Stimulated activated naive CD8-positive, alpha-beta T cell treated with anti-CD3 and anti-CD28 coated beads, Interleukin-15, Interleukin-2, amounts not matched to agents 100 ng/mL and 50 ng/mL, for 24 hours (primary cell): ENCODE measurements around the gene ARF6.
A peak's percentile ranks its signal among the peaks of the same experiment; 100 is the strongest.

ENCODE experiments used
- H3K27ac Mint-ChIP-seq: one replicate; pipeline ENCODE4 v1.8.0; 2021; ENCODE audit warnings: mild to moderate bottlenecking, mixed read lengths
- H3K27me3 Mint-ChIP-seq: one replicate; pipeline ENCODE4 v1.8.0; 2021; ENCODE audit warnings: mixed read lengths
- H3K36me3 Mint-ChIP-seq: one replicate; pipeline ENCODE4 v1.8.0; 2021; ENCODE audit warnings: low read depth, mixed read lengths
- H3K4me1 Mint-ChIP-seq: one replicate; pipeline ENCODE4 v1.8.0; 2021; ENCODE audit warnings: low read depth, mixed read lengths
- H3K4me3 Mint-ChIP-seq: one replicate; pipeline ENCODE4 v1.8.0; 2021; ENCODE audit warnings: mild to moderate bottlenecking, mixed read lengths
- H3K9me3 Mint-ChIP-seq: one replicate; pipeline ENCODE4 v1.8.0; 2021; ENCODE audit warnings: mixed read lengths

ARF6 gene

DNA sequence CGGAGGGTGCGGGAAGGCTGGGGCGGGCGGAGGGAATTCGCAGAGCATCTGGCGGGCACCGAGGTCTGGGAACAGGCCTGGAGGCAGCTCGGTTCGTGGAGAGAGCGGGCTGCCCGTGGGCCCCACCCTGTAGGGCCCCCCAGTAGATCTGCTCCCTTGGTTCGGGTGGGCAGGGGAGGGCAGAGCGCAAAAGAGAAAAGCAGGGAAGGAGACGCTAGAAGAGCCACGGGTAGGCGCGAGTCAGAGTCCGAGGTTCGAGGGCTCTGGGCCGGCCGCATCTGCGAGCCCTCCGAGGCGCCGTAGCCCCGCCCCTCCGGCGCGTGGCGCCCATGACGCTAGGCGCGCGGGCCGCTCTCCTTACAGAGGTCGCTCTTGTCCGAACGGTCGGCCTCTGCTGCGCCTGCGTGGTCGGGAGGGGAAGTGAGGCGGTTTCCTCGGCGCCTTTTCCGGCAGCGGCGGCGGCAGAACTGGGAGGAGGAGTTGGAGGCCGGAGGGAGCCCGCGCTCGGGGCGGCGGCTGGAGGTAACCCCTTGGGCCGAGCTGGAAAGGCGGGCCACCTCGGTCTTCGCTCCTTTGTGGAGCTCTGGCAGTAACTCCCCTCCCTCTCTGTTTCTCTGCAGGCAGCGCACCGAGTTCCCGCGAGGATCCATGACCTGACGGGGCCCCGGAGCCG, at the start of gene ARF6:
TSS of gene ARF6 (plus strand) at position 447 of the 673 bp plus-strand sequence. CDS start 655 bp downstream, outside the sequence.
- Mint-ChIP-seq H3K27me3 (no peaks in the 10 kb centered on the region), H3K4me3 (peak within 1 kb of the TSS; percentile 93), H3K36me3 (peaks cover 52% of the 10 kb centered on the region), H3K4me1 (peaks cover 45% of the 10 kb centered on the region), H3K9me3 (no peaks in the 10 kb centered on the region), H3K27ac (peak within 1 kb of the TSS; percentile 99)

DNA sequence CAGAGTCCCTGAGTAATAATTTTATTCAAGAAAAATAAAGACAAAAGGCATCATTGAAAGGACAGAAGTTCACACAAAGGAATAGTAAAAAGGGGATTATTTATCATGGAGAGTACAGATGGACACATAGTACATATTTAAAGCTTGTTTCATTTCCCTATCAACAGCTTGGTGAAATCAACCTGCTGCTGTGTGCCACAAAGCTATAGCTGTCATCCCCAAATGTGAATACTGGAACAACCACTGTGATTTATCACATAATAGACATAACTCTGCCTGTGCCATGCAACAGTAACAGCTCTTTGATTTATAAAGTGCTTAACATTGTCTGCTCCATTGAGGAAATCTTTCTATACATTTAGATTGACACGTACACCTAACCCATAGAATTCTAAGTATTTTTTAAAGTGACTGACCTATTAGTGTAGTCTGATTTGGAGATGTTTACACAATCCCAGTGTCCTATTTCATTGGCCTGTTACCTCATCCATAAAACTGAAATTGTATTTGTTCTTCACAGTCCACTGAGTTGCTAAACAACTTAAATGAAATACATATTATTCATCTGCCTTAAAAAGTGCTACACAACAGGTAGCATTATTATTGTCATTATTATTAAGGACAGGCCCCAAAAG, 43.6 kb upstream of the ARF6 start:
- Mint-ChIP-seq H3K27ac (no peak overlapping the region), H3K4me1 (peaks cover 52% of the 10 kb centered on the region), H3K36me3 (peaks cover 48% of the 10 kb centered on the region), H3K9me3 (no peaks in the 10 kb centered on the region), H3K27me3 (no peaks in the 10 kb centered on the region), H3K4me3 (no peak overlapping the region)

DNA sequence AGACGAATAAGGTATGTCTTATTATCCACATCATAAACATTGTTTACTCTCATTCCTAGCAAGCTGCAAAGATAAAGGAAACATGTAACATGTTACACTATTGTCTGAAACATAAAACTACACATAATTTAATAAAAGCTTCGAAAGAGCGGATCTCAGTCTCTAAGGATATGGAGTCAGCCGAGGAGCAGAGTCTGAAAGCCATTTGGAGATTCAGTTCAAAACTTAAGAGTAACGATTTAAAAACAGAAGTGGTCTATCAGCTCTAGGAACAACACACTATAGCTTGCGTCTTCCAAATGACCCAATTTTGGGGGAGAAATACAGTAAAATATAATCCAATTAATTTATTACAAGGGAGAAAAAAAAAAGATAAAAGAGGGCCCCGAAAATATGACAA, 41.1 kb upstream of the ARF6 start:
- Mint-ChIP-seq H3K4me1 (peaks cover 53% of the 10 kb centered on the region), H3K27me3 (no peaks in the 10 kb centered on the region), H3K4me3 (peak overlapping the region; percentile 99), H3K36me3 (peaks cover 35% of the 10 kb centered on the region), H3K27ac (peak overlapping the region; percentile 98), H3K9me3 (no peaks in the 10 kb centered on the region)

DNA sequence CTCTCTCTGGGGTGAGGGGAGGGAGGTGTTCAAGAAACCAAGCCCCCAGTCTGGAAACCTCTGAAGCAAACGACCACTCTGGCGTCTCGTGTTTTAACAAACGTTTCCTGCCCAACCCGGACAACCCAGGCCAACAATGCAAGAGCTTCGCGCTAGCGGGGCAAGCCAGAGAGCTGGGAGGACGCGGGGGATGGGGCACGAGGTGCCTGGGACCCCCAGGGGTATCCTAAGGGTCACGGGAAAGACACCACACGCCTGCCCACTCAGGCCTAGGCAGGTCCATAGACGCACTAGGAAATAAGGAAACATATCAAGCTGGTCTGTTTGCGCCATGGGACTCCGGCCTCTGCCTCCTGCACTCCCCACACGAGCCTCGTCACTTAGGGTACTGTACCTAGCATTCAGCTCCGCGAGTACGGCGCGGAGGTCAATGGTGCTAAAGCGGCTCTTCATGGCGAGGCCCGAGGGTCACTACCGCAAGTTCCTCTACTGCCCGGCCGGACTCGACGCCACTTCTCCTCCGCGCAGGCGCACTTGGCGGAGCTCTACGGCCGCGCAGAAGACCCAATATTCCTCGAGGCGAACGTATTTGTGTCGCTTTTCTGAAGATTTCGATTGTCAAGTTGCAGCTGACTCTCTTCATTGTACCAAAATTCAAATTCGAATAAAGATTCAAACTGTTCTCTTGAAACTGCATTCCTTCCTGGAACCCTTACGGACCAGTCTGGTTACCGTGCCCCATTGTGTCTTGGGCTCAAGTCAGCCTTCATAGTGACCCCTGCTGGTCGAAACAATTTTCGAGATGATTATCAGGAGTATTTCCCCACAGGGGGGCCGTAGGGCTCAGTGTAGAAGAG, 40.4 kb upstream of the ARF6 start, which contains the start of gene NEMF:
TSS of gene NEMF (minus strand) at position 488 of the 857 bp plus-strand sequence. CDS start at position 453, 35 bp downstream.
- H3K4me1 Mint-ChIP-seq: peaks cover 55% of the 10 kb centered on the region
- no peaks in the 10 kb centered on the region for H3K9me3 Mint-ChIP-seq
- peak within 1 kb of the TSS; percentile 99 for H3K4me3 Mint-ChIP-seq
- H3K36me3 Mint-ChIP-seq: peaks cover 32% of the 10 kb centered on the region
- H3K27ac Mint-ChIP-seq: peak within 1 kb of the TSS; percentile 98
- no peaks in the 10 kb centered on the region for H3K27me3 Mint-ChIP-seq

DNA sequence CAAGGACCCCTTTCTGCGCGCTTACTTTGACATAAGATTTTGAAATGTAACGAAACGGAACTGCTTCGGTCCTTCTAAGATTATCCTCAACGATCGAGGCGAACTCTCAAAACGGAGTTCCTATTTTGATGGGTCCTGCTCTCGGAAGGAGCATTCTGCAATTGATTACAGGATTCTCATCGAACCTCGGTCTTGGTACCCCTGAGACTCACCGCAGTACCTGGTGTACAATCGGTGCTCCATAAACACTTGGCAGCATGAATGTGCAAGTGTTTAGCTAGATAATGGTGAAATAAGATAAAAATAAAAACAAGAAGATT, 39.8 kb upstream of the ARF6 start:
- peak overlapping the region; percentile 98 for H3K27ac Mint-ChIP-seq
- H3K4me3 Mint-ChIP-seq: peak overlapping the region; percentile 99
- no peaks in the 10 kb centered on the region for H3K27me3 Mint-ChIP-seq
- no peaks in the 10 kb centered on the region for H3K9me3 Mint-ChIP-seq
- H3K4me1 Mint-ChIP-seq: peaks cover 56% of the 10 kb centered on the region
- H3K36me3 Mint-ChIP-seq: peaks cover 28% of the 10 kb centered on the region

DNA sequence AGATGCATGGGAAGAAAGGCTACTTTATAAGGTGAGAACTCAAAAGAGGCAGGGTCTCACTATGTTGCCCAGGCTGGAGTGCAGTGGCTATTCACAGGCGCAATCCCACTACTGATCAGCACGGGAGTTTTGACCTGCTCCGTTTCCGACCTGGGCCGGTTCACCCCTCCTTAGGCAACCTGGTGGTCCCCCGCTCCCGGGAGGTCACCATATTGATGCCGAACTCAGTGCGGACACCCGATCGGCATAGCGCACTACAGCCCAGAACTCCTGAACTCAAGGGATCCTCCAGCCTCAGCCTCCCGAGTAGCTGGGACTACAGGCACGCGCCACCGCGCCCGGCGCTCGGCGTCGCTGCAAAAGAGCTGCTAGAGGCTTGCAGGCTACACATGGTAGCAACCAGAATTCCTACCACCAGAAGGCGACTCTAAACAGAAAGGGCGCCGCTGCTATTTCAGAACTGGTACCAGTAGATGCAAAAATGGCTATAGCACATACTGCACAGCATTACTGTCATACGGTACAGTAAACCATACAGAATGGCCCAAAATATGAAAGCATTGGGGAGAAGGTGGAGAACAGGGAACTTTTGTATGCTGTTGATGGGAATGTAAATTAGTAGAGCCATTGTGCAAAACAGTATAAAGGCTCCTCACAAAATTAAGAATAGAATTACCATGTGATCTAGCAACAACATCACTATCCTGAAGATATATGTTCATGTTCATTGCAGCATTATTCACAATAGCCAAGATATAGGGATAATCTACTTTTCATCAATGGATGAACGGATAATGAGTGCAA, 39.1 kb upstream of the ARF6 start:
- Mint-ChIP-seq H3K27ac (peak overlapping the region; percentile 98), H3K36me3 (peaks cover 27% of the 10 kb centered on the region), H3K4me1 (peaks cover 60% of the 10 kb centered on the region), H3K9me3 (no peaks in the 10 kb centered on the region), H3K4me3 (peak overlapping the region; percentile 99), H3K27me3 (no peaks in the 10 kb centered on the region)

DNA sequence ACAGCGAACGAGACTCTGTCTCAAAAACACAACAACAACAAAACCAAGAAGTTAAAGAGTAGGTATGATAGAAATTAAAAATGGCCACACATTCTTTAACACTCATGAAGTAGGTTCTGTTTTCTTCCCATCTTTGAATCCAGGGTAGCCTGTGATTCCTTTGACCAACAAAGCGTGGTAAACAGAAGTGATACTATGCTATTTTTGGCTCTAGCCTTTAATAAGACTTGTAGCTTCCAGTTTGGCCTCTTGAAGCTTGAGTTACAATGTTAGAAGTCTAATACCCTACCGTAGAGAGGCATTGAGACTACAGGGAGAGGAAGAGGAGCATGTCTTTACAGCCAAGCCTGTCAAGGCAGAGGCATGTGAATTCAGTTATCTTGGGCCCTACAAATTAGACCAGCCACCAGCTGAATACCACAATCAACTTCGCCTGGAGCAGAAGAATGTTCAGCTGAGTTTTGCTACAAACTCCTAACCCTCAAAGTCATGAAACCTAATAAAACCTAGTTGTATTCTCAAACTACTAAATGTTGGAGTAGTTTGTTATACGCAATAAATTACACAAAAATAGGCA, 35.4 kb upstream of the ARF6 start:
- Mint-ChIP-seq H3K4me3 (no peak overlapping the region), H3K9me3 (no peaks in the 10 kb centered on the region), H3K36me3 (no peaks in the 10 kb centered on the region), H3K4me1 (peaks cover 52% of the 10 kb centered on the region), H3K27me3 (peaks cover under 1% of the 10 kb centered on the region), H3K27ac (peak overlapping the region; percentile 36)

DNA sequence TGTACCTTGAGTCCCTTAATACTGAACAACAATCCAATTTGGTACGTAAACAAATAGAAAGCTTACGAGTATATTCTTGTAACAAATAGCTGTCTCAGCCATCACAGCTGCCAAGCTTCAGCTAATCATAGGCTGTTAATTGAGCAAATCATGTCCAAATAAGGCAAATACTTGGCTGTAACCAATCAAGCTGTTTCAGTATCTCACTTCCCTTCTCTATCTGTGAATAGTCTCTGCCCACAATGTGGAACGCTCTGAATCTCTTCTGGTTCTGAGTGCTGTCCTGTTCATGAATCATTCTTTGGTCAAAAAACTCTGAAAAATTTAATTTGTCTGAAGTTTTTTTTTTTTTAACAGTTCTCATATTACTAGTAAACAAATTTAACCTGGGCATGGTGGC, 34.5 kb upstream of the ARF6 start:
- peaks cover 47% of the 10 kb centered on the region for H3K4me1 Mint-ChIP-seq
- H3K27me3 Mint-ChIP-seq: peaks cover 3% of the 10 kb centered on the region
- H3K9me3 Mint-ChIP-seq: no peaks in the 10 kb centered on the region

DNA sequence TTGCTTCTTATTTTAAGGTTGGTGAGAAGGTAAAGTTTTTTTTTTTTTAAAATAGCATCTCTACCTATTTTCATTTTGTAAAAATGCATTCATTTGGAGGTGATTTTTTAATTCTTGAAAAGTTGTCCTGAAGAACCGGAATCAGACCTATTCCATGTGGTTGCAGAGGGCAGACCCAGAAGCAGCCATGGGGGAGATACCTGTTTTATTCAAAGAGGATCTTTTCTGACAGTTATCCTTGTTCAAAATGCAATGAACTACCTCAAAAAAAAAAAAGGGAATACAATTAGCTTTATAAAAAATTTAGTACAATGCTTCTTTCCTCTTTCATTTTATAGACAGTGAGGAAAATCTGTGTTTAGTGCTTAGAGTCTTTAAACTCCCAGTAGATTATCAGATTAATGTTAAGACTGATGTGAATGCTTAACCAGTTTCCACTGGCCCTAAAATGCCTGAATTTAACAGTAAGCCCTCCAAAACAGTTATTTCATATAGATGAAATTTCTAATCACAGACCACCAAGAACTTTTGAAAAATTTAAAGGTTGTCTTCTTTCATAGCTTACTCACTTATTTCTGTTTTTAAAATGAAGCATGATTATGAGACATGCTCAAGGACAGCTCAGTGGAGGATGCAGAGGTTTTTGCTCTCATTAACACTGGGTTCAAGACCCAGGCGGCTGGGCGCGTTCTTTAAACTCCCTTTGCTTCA, 31.7 kb upstream of the ARF6 start:
- no peaks in the 10 kb centered on the region for H3K9me3 Mint-ChIP-seq
- peaks cover 38% of the 10 kb centered on the region for H3K4me1 Mint-ChIP-seq
- H3K36me3 Mint-ChIP-seq: no peaks in the 10 kb centered on the region
- no peak overlapping the region for H3K27ac Mint-ChIP-seq
- no peak overlapping the region for H3K4me3 Mint-ChIP-seq
- peaks cover 3% of the 10 kb centered on the region for H3K27me3 Mint-ChIP-seq

More for the DNA sequence above, 34.5 kb upstream of the ARF6 start:
- no peaks in the 10 kb centered on the region for H3K36me3 Mint-ChIP-seq
- no peak overlapping the region for H3K4me3 Mint-ChIP-seq
- no peak overlapping the region for H3K27ac Mint-ChIP-seq

DNA sequence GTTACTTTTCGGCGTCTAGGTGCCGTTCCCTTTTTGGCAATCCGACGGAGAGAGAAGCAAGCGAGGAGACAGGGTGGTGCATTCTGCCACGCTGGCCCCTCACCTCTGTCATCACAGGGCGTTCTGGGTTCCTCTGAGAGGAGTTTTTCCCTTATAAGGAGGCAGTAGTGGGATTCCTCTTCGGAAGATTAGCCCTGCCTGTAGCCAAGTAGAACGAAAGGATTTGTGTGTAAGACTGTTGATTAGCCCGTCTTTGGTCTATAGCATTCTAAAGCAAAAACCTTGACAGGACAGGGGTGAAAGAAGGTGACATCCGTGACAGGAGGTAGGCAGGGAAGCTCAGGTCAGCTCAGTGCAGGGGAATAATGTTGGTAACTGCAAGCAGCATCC, 31.2 kb upstream of the ARF6 start:
- Mint-ChIP-seq H3K9me3 (no peaks in the 10 kb centered on the region), H3K27ac (no peak overlapping the region), H3K36me3 (no peaks in the 10 kb centered on the region), H3K4me3 (no peak overlapping the region), H3K4me1 (peaks cover 38% of the 10 kb centered on the region), H3K27me3 (peaks cover 3% of the 10 kb centered on the region)

DNA sequence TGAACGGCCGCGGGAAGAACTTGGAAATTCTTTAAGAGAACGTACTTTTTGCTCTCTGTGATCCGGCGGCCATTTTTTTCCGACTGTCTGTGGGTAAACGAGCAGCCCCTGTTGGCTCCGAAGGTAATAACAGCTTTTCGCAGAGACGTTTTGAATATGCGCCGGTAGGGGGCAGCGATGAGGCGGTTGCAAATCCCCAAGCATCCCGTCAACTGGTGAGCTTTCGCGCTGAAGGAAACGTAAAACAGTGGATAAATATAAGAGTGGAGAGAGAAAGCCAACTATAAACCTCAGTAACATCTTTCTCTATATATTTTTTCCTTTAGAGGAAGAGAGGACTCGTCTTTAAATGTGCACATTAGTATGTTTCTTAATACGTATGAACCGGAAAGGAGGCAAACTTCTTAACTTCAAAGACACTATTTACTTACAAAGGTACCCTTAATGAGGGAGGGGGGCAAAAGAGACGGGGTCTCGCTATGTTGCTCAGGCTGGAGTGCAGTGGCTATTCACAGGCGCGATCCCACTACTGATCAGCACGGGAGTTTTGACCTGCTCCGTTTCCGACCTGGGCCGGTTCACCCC, 30.7 kb upstream of the ARF6 start:
- Mint-ChIP-seq H3K4me3 (no peak overlapping the region), H3K36me3 (no peaks in the 10 kb centered on the region), H3K27me3 (peaks cover 3% of the 10 kb centered on the region), H3K27ac (no peak overlapping the region), H3K9me3 (no peaks in the 10 kb centered on the region), H3K4me1 (peaks cover 38% of the 10 kb centered on the region)

DNA sequence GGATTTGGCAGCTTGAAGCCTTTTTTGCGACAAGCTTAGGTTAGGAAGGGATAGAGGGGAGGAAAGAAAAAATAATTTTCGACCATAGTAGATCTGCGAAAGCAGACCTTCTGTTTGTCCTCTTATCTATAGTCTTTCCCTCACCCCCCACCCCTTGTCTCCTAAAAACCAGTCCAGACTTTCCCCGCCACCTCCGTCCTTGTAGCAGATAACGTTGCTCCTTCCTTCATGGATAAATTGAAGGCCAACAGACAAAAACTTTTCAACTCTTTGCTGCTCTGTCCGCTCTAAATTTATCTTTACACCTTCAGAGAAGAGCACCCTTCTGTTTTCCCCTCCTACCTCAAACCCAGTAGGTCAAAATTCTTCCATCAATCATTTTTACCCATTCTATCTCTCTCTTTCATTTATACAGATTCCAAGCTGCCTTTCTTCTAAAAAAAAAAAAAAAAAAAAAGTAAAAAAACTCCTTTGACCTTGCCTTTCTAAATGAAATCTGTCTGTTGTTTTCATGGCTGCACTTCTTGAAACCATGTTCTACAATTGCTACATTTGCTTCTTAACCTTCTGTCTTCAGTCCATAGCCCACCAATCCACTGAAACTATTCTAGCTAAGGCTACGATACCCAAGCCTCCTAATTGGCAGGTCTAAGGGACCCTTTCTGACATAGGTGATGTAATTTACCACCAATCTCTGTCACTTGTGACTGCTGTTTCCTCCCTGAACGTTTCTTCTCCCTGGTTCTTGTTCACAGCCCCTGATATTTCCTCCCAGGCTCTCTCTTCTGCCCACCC, 29.2 kb upstream of the ARF6 start:
- Mint-ChIP-seq H3K27me3 (peaks cover 3% of the 10 kb centered on the region), H3K36me3 (no peaks in the 10 kb centered on the region), H3K9me3 (no peaks in the 10 kb centered on the region), H3K4me1 (peaks cover 38% of the 10 kb centered on the region), H3K4me3 (no peak overlapping the region), H3K27ac (no peak overlapping the region)

DNA sequence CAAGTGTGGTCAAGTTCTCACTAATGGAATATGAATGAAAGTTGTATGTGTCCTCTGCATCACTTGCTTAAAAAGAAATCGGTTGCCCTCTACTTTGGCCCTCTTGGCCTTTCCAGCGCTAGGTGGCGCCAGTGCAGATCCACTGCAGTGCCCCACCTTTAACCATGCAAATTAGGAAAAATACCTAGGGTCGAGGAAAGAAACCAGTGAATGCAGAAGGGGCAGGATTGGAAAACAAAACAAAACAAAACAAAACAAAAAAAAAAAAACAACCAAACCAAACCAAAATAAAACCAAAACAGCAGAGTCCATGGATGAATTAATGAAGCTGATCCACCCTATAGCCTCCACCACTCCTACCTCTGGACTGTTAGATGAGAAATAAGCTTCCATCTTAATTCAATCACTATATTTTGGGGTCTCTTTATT, 27.4 kb upstream of the ARF6 start:
- Mint-ChIP-seq H3K9me3 (no peaks in the 10 kb centered on the region), H3K4me3 (no peak overlapping the region), H3K36me3 (no peaks in the 10 kb centered on the region), H3K27me3 (peaks cover 3% of the 10 kb centered on the region), H3K27ac (no peak overlapping the region), H3K4me1 (peaks cover 47% of the 10 kb centered on the region)
